H9 (cell line): ENCODE measurements around the gene SLC41A1. TPM values are rescaled to one million over a fixed set of nuclear protein-coding genes. Genes with fewer than 3 reads are reported as not detected.

Source experiments
- DNase-seq: peaks from one replicate; pipeline ENCODE4 v3.0.0-alpha.2; 2017
- H2AFZ ChIP-seq: one replicate; pipeline ENCODE4 v1.6.1; 2013; ENCODE audit warnings: mild to moderate bottlenecking, low read length, control low read depth, moderate library complexity
- H2AK5ac ChIP-seq: 2 replicates; pipeline ENCODE4 v1.6.1; 2013; ENCODE audit warnings: low read length, control low read depth, mixed read lengths; ENCODE audit not compliant: insufficient read length
- H2BK120ac ChIP-seq: one replicate; pipeline ENCODE4 v1.6.1; 2013; ENCODE audit warnings: low read depth, mild to moderate bottlenecking, low read length, control low read depth, inconsistent platforms; ENCODE audit not compliant: poor library complexity, severe bottlenecking
- H2BK12ac ChIP-seq: 2 replicates; pipeline ENCODE4 v1.6.1; 2013; ENCODE audit warnings: low read length, control low read depth, mixed read lengths, low read depth; ENCODE audit not compliant: insufficient read length
- H2BK15ac ChIP-seq: 2 replicates; pipeline ENCODE4 v1.6.1; 2013; ENCODE audit warnings: low read depth, low read length, control low read depth
- H2BK20ac ChIP-seq: one replicate; pipeline ENCODE4 v1.6.1; 2013; ENCODE audit warnings: low read depth, mild to moderate bottlenecking, low read length, control low read depth, inconsistent platforms; ENCODE audit not compliant: poor library complexity, severe bottlenecking
- H2BK5ac ChIP-seq: 2 replicates; pipeline ENCODE4 v1.6.1; 2013; ENCODE audit warnings: low read length, control low read depth, mixed read lengths; ENCODE audit not compliant: insufficient read length
- H3K14ac ChIP-seq: 2 replicates; pipeline ENCODE4 v1.6.1; 2013; ENCODE audit warnings: low read length, control low read depth; ENCODE audit not compliant: insufficient read depth
- H3K18ac ChIP-seq: 2 replicates; pipeline ENCODE4 v1.6.1; 2013; ENCODE audit warnings: low read depth, mild to moderate bottlenecking, mixed read lengths, low read length, control low read depth; ENCODE audit not compliant: insufficient read length
- H3K23ac ChIP-seq: 2 replicates; pipeline ENCODE4 v1.6.1; 2013; ENCODE audit warnings: low read length, control low read depth, mixed read lengths, low read depth; ENCODE audit not compliant: insufficient read length
- H3K23me2 ChIP-seq: 2 replicates; pipeline ENCODE4 v1.6.1; 2013; ENCODE audit warnings: low read depth, mild to moderate bottlenecking, mixed read lengths, low read length, control low read depth; ENCODE audit not compliant: insufficient read length, poor library complexity, severe bottlenecking
- H3K27ac ChIP-seq: 2 replicates; pipeline ENCODE4 v1.5.1; 2013; ENCODE audit warnings: low read length, control low read depth, mixed read lengths, low read depth; ENCODE audit not compliant: insufficient read length
- H3K27me3 ChIP-seq: 2 replicates; pipeline ENCODE4 v1.6.1; 2013; ENCODE audit warnings: low read length, control low read depth, inconsistent platforms; ENCODE audit not compliant: insufficient read depth
- H3K4ac ChIP-seq: 2 replicates; pipeline ENCODE4 v1.6.1; 2013; ENCODE audit warnings: low read depth, mild to moderate bottlenecking, control low read depth, inconsistent platforms, low read length, moderate library complexity
- H3K4me1 ChIP-seq: 2 replicates; pipeline ENCODE4 v1.6.1; 2013; ENCODE audit warnings: low read length, control low read depth, inconsistent platforms; ENCODE audit not compliant: insufficient read depth
- H3K4me2 ChIP-seq: 2 replicates; pipeline ENCODE4 v1.6.1; 2013; ENCODE audit warnings: low read length, control low read depth, mixed read lengths; ENCODE audit not compliant: insufficient read length, insufficient read depth
- H3K56ac ChIP-seq: 2 replicates; pipeline ENCODE4 v1.6.1; 2013; ENCODE audit warnings: low read depth, mild to moderate bottlenecking, mixed read lengths, low read length, control low read depth; ENCODE audit not compliant: insufficient read length
- H3K79me1 ChIP-seq: 2 replicates; pipeline ENCODE4 v1.6.1; 2013; ENCODE audit warnings: low read depth, mild to moderate bottlenecking, moderate library complexity, low read length, control low read depth, inconsistent platforms; ENCODE audit not compliant: insufficient read depth, poor library complexity, severe bottlenecking
- H3K79me2 ChIP-seq: 2 replicates; pipeline ENCODE4 v1.6.1; 2013; ENCODE audit warnings: low read length, control low read depth, inconsistent platforms; ENCODE audit not compliant: insufficient read depth
- H3K9ac ChIP-seq: 2 replicates; pipeline ENCODE4 v1.6.1; 2013; ENCODE audit warnings: low read length, control low read depth, mixed read lengths; ENCODE audit not compliant: insufficient read length; ENCODE audit errors: extremely low read depth
- H3K9me3 ChIP-seq: one replicate; pipeline ENCODE4 v1.6.1; 2013; ENCODE audit warnings: low read depth, low read length, inconsistent platforms; ENCODE audit not compliant: control insufficient read depth
- H3T11ph ChIP-seq: one replicate; pipeline ENCODE4 v1.6.1; 2013; ENCODE audit warnings: mild to moderate bottlenecking, low read length, control low read depth, inconsistent platforms
- H4K20me1 ChIP-seq: one replicate; pipeline ENCODE4 v1.6.1; 2013; ENCODE audit not compliant: control insufficient read depth, insufficient read length, insufficient read depth
- H4K5ac ChIP-seq: 2 replicates; pipeline ENCODE4 v1.6.1; 2013; ENCODE audit warnings: low read depth, mild to moderate bottlenecking, mixed read lengths, low read length, control low read depth; ENCODE audit not compliant: insufficient read length
- H4K8ac ChIP-seq: replicated peaks from 2 replicates; pipeline ENCODE4 v1.6.1; 2013; ENCODE audit warnings: low read length, control low read depth, mixed read lengths, low read depth; ENCODE audit not compliant: insufficient read length
- H4K91ac ChIP-seq: 2 replicates; pipeline ENCODE4 v1.6.1; 2013; ENCODE audit warnings: low read depth, mild to moderate bottlenecking, moderate library complexity, mixed read lengths, low read length, control low read depth; ENCODE audit not compliant: insufficient read length
- H3K27ac Mint-ChIP-seq, 3 experiments: 2 replicates in 2 of 3; 3 replicates in 1 of 3; pipeline ENCODE4 v1.8.0; 2020 to 2021; ENCODE audit warnings: mixed read lengths in 3 of 3, mild to moderate bottlenecking in 1 of 3, moderate library complexity in 1 of 3
- H3K27me3 Mint-ChIP-seq: 2 replicates; pipeline ENCODE4 v1.8.0; 2021; ENCODE audit warnings: low read depth, mild to moderate bottlenecking, moderate library complexity, mixed read lengths
- H3K36me3 Mint-ChIP-seq, 3 experiments: 2 replicates in 2 of 3; 3 replicates in 1 of 3; pipeline ENCODE4 v1.8.0; 2020 to 2021; ENCODE audit warnings: low read depth in 3 of 3, mixed read lengths in 3 of 3; ENCODE audit not compliant: insufficient read depth in 1 of 3
- H3K4me1 Mint-ChIP-seq, 2 experiments: 2 replicates each; pipeline ENCODE4 v1.8.0; 2020; ENCODE audit warnings: mixed read lengths in 2 of 2
- H3K4me3 Mint-ChIP-seq, 2 experiments: 2 replicates in 1 of 2; 3 replicates in 1 of 2; pipeline ENCODE4 v1.8.0; 2020 to 2021; ENCODE audit warnings: mild to moderate bottlenecking in 2 of 2, mixed read lengths in 2 of 2, moderate library complexity in 1 of 2
- H3K9me3 Mint-ChIP-seq, 2 experiments: 2 replicates in 1 of 2; 3 replicates in 1 of 2; pipeline ENCODE4 v1.8.0; 2020; ENCODE audit warnings: mild to moderate bottlenecking in 2 of 2, mixed read lengths in 2 of 2, moderate library complexity in 1 of 2
- WGBS: extraction: QIAGEN DNeasy Blood & Tissue Kit; methylation state at CpG from one replicate; pipeline ENCODE4 v1.1.7; 2013; ENCODE audit warnings: missing lambda C conversion rate, low lambda C conversion rate, mixed read lengths; ENCODE audit not compliant: insufficient read length; ENCODE audit errors: extremely low coverage; 5-methylcytosine and 5-hydroxymethylcytosine counted together
- total RNA-seq: library from RNA; stranded (reverse); gene quantifications from 2 replicates; pipeline ENCODE4 v1.2.1, GENCODE V29; 2021
- TF ChIP-seq, protein P1 (sequence below): fragments of 200-600 bp; sonication (generic); conservative IDR thresholded peaks from 3 replicates; pipeline ENCODE4 v1.8.0; 2021; ENCODE audit warnings: antibody characterized with exemption, mild to moderate bottlenecking

The SLC41A1 gene
- total RNA-seq, 1 experiment from 2014 or later = 18.2 TPM

DNA sequence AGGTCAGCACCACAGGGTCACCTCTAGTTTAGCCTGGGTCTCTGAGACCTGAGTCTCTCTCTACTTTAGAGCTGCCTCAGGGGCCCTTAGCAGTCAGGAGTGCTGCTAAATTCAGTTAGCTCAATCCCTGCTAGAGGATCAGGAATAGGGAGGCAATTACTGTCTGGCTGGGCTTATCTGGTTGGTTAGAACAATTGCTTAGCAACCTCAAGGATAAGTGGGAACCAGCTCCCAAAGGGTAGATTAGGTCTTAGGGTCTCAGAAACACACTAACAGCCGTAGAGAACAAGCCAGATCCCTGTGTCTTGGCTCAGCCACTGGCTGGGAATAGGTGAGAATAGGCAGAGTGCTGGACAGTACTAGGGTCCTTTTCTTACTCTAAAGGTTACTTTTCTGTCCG is 29.2 kb upstream of the SLC41A1 start:
- H3T11ph ChIP-seq = no peak overlapping the region
- no peaks in the 10 kb centered on the region for H4K20me1 ChIP-seq
- no peak overlapping the region for H2BK12ac ChIP-seq
- Mint-ChIP-seq H3K4me1 (peaks cover 6 to 8% of the 10 kb centered on the region in 2 experiments), H3K27ac (no peak overlapping the region), H3K27me3 (no peaks in the 10 kb centered on the region), H3K9me3 (no peaks in the 10 kb centered on the region), H3K36me3 (no peaks in the 10 kb centered on the region; a peak in 1 of 7 replicates), H3K4me3 (no peak overlapping the region)
- TF ChIP-seq, protein P1, sequence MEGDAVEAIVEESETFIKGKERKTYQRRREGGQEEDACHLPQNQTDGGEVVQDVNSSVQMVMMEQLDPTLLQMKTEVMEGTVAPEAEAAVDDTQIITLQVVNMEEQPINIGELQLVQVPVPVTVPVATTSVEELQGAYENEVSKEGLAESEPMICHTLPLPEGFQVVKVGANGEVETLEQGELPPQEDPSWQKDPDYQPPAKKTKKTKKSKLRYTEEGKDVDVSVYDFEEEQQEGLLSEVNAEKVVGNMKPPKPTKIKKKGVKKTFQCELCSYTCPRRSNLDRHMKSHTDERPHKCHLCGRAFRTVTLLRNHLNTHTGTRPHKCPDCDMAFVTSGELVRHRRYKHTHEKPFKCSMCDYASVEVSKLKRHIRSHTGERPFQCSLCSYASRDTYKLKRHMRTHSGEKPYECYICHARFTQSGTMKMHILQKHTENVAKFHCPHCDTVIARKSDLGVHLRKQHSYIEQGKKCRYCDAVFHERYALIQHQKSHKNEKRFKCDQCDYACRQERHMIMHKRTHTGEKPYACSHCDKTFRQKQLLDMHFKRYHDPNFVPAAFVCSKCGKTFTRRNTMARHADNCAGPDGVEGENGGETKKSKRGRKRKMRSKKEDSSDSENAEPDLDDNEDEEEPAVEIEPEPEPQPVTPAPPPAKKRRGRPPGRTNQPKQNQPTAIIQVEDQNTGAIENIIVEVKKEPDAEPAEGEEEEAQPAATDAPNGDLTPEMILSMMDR = no peak
- no peaks in the 10 kb centered on the region for H3K79me1 ChIP-seq
- no peak overlapping the region for H2BK5ac ChIP-seq
- no peak overlapping the region for H3K56ac ChIP-seq
- H4K5ac ChIP-seq = no peak overlapping the region
- H2BK120ac ChIP-seq = no peak overlapping the region
- no peak for DNase-seq
- no peak overlapping the region for H2AFZ ChIP-seq
- H3K23me2 ChIP-seq = no peaks in the 10 kb centered on the region
- no peak overlapping the region for H3K14ac ChIP-seq
- H3K27ac ChIP-seq = no peak overlapping the region
- no peak overlapping the region for H2BK20ac ChIP-seq
- no peak overlapping the region for H4K91ac ChIP-seq
- no peaks in the 10 kb centered on the region for H3K79me2 ChIP-seq
- no CpG with 5 or more reads among the region's 2 CpGs for WGBS
- no peak overlapping the region for H2AK5ac ChIP-seq
- no peak overlapping the region for H3K9ac ChIP-seq
- H3K4me2 ChIP-seq = no peak overlapping the region
- no peaks in the 10 kb centered on the region for H3K9me3 ChIP-seq
- H3K18ac ChIP-seq = no peak overlapping the region
- H2BK15ac ChIP-seq = no peak overlapping the region
- H3K4ac ChIP-seq = no peak overlapping the region
- no peak overlapping the region for H4K8ac ChIP-seq
- H3K23ac ChIP-seq = no peak overlapping the region
- no peaks in the 10 kb centered on the region for H3K27me3 ChIP-seq
- H3K4me1 ChIP-seq = no peaks in the 10 kb centered on the region; the same call in 1 of the 2 replicates
